Testis (tissue), 3 donors: ENCODE results near the gene ATP2A1. TPM values are rescaled to one million over a fixed set of nuclear protein-coding genes. Genes with fewer than 3 reads are reported as not detected.
"Not testable (repeated sequence)": the region's sequence is repeated elsewhere in the genome, so short reads cannot be mapped to it uniquely, and the experiment has no call there.

ENCODE experiments used
- DNase-seq: peaks from one replicate; pipeline ENCODE4 v3.0.0-alpha.2; 2019
- H3K27ac ChIP-seq, 2 donors: fragments of 200-600 bp; sonication (generic); one replicate each; pipeline ENCODE4 v1.5.1; 2019
- H3K27me3 ChIP-seq: fragments of 200-600 bp; sonication (generic); one replicate; pipeline ENCODE4 v1.5.1; 2019
- H3K36me3 ChIP-seq: fragments of 200-600 bp; sonication (generic); one replicate; pipeline ENCODE4 v1.5.1; 2017; ENCODE audit warnings: low read depth; ENCODE audit errors: missing control alignments
- H3K4me1 ChIP-seq: fragments of 200-600 bp; sonication (generic); one replicate; pipeline ENCODE4 v1.5.1; 2019
- H3K4me3 ChIP-seq, 2 donors: fragments of 200-600 bp; sonication (generic); one replicate each; pipeline ENCODE4 v1.5.1; 2017 to 2019
- H3K9me3 ChIP-seq: fragments of 200-600 bp; sonication (generic); one replicate; pipeline ENCODE4 v1.5.1; 2017
- CTCF ChIP-seq, 3 experiments: fragments of 450-650 bp in 2 of 3; fragments of 200-600 bp in 1 of 3; sonication (generic) in 1 of 3; IDR thresholded peaks; one replicate each; pipeline ENCODE4 v1.5.1; 2016 to 2019; ENCODE audit warnings: antibody characterized with exemption in 3 of 3, mild to moderate bottlenecking in 2 of 3, moderate library complexity in 1 of 3
- POLR2A ChIP-seq: fragments of 450-650 bp; IDR thresholded peaks from one replicate; pipeline ENCODE4 v1.6.1; 2017; ENCODE audit warnings: antibody characterized with exemption, mild to moderate bottlenecking, moderate library complexity
- WGBS, 2 donors: methylation state at CpG; one replicate each; pipeline ENCODE4 v1.1.5; 2018; 5-methylcytosine and 5-hydroxymethylcytosine counted together
- intact Hi-C: fragments of 100-400 bp; cut with DNase I; formaldehyde crosslinking; loops from one replicate; pipeline ENCODE4 v1.15.1; 2023; ENCODE audit warnings: low total_unique reads
- polyA plus RNA-seq: library from polyadenylated mRNA; stranded (reverse); fragments of 350-450 nt; fragmentation: Illumina TruSeq; extraction: RNeasy Lipid Tissue Mini Kit (QIAGEN cat#74804); gene quantifications from one replicate; pipeline ENCODE4 v1.2.3, GENCODE V29; 2014; ENCODE audit warnings: low read depth, low replicate concordance; ENCODE audit not compliant: insufficient read depth
- total RNA-seq, 2 donors: library from RNA; depleted of rRNA; stranded (reverse); fragments of >200 nt; gene quantifications; one replicate each; pipeline ENCODE4 v1.2.3, GENCODE V29; 2016

ATP2A1 gene
- total and polyA plus RNA-seq, 3 donors from 2014 or later, result 9.1 to 17.3 (median 12.2) TPM

DNA sequence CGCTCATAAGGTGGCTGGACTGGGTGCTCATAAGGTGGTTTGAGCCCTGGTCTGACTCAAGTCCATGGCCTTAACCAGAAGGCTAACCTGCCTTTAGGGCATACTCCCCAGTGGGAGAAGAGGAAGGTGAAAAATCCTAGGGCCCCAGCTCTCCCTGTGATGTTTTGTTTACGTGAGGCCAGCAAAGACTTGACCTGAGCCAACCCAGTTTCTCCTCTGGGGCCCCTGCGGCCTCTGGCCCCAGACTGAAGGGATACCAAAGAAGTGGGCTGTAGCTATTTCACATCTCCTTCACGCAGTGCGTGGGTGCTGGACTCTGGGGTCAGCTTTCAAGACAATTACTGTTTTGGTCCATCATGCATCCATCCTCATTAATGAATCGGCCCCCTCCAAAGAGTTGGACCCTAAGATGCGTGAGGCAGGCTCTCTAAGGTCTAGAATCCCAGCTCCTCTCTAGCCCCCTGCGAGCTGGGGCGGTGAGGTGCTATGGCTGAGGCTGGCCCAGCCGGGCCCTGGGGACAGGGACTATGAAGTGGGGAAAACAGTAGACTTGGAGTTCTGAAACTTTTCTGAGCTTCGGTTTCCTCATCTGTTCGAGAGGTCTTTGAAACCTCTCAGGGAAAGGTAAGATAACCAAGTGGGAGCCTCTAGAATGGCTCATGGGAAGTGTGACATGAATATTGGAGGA is 13.1 kb upstream of the ATP2A1 start:
- DNase-seq, result no peak
- Histone ChIP-seq H3K4me3 (peak overlapping the region in 1 of 2 donors; percentile 90), H3K36me3 (no peaks in the 10 kb centered on the region), H3K9me3 (no peaks in the 10 kb centered on the region), H3K4me1 (peaks cover 34% of the 10 kb centered on the region), H3K27ac (peak overlapping the region; percentile 88 to 94), H3K27me3 (no peaks in the 10 kb centered on the region)
- TF ChIP-seq CTCF (IDR thresholded peaks at IDR 0.05), result no peak
- TF ChIP-seq POLR2A, result no peak
- intact Hi-C loops, result no loop called here
- 67 to 71% methylated on average over 11 to 12 of the region's 12 CpGs for WGBS, 2 donors

DNA sequence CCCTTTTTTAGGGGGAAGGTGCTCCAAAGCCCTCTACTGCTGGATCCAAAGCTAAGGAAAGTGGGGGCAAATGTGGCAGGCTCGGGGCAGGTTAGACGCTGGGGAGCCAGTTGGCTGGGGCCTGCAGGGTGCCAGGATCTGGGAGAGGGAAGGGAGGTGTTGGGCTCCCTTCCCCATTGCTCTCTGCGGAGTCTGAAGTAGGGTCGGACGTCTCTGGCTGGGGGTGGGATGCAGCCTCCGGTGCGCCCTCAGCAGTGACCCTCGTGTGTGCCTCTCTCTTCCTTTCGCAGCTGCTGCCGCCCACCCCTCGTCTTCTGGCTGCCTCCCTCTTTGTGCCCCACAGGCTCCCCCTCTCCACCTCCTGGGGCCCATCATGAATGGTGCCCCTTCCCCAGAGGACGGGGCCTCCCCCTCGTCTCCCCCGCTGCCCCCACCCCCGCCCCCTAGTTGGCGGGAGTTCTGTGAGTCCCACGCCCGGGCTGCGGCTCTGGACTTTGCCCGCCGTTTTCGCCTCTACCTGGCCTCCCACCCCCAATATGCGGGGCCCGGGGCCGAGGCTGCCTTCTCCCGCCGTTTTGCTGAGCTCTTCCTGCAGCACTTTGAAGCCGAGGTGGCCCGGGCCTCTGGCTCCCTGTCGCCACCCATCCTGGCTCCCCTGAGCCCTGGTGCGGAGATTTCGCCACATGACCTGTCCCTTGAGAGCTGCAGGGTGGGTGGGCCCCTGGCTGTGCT is 12.4 kb upstream of the ATP2A1 start:
- H3K36me3 ChIP-seq, result no peaks in the 10 kb centered on the region
- H3K9me3 ChIP-seq, result no peaks in the 10 kb centered on the region
- 61 to 69% methylated on average over 13 to 32 of the region's 32 CpGs for WGBS, 2 donors
- H3K27me3 ChIP-seq, result no peaks in the 10 kb centered on the region
- intact Hi-C loops, result no loop called here
- no peak overlapping the region for H3K4me3 ChIP-seq
- TF ChIP-seq POLR2A, result no peak
- no peak for TF ChIP-seq CTCF (IDR thresholded peaks at IDR 0.05)
- no peak for DNase-seq
- H3K27ac ChIP-seq, result peak overlapping the region; percentile 24 to 55
- H3K4me1 ChIP-seq, result peaks cover 34% of the 10 kb centered on the region

- DNase-seq, result no peak
- Histone ChIP-seq H3K4me3 (no peak overlapping the region), H3K27ac (no peak overlapping the region), H3K36me3 (no peaks in the 10 kb centered on the region), H3K4me1 (peaks cover 34% of the 10 kb centered on the region), H3K9me3 (no peaks in the 10 kb centered on the region), H3K27me3 (no peaks in the 10 kb centered on the region)
- intact Hi-C loops, result no loop called here
- TF ChIP-seq POLR2A (no peak), CTCF (IDR thresholded peaks at IDR 0.05) (no peak)
- 69 to 72% methylated on average over 15 to 17 of the region's 17 CpGs for WGBS, 2 donors
Observed at GRCh38 chr16:28866454-28866804, 11.9 kb upstream of the ATP2A1 start.

DNA sequence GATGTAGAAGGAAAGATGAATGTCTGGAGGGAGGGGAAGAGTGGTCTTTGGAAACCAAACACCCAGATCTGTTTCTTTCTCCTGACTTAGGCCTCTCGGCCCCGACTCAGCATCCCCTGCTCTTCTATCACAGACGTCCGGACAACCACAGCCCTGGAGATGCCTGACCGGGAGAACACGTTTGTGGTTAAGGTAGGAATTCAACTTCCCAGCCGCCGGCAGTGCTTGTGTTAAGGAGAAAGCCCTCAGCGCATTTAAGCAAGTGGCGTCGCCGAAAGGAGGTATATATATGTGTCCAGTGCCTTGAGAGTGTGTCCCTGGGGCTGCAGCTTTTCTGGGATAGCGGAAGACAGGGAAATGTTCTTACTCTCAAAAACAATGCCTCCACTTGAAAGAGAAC is 11.0 kb upstream of the ATP2A1 start:
- Histone ChIP-seq H3K4me1 (peaks cover 33% of the 10 kb centered on the region), H3K36me3 (no peaks in the 10 kb centered on the region), H3K27ac (peak overlapping the region in 1 of 2 donors; percentile 14), H3K4me3 (no peak overlapping the region), H3K9me3 (no peaks in the 10 kb centered on the region), H3K27me3 (no peaks in the 10 kb centered on the region)
- 82% methylated on average over 13 of the region's 13 CpGs for WGBS, 2 donors
- no peak for TF ChIP-seq POLR2A
- no peak for TF ChIP-seq CTCF (IDR thresholded peaks at IDR 0.05)
- intact Hi-C loops, result no loop called here
- DNase-seq, result no peak

- 54 to 80% methylated on average over 9 of the region's 9 CpGs for WGBS, 2 donors
- H3K4me3 ChIP-seq, intact Hi-C loops, H3K9me3 ChIP-seq, H3K36me3 ChIP-seq, H3K27me3 ChIP-seq: not testable (repeated sequence)
- Histone ChIP-seq H3K27ac (peak overlapping the region in 1 of 2 donors; percentile 14), H3K4me1 (peaks cover 29% of the 10 kb centered on the region)
- DNase-seq, result peak; percentile 77
Observed at GRCh38 chr16:28867646-28868045, 10.6 kb upstream of the ATP2A1 start.
